Measurements from ENCODE around the gene ALKBH2. TPM values are rescaled to one million over a fixed set of nuclear protein-coding genes. Genes with fewer than 3 reads are reported as not detected.

ALKBH2 gene
- total and polyA plus RNA-seq, 2 of the 8 experiments (the other 6 are each of a cell fraction or from before 2014, with no cell fraction given), result 19.1 to 22.5 TPM

DNA sequence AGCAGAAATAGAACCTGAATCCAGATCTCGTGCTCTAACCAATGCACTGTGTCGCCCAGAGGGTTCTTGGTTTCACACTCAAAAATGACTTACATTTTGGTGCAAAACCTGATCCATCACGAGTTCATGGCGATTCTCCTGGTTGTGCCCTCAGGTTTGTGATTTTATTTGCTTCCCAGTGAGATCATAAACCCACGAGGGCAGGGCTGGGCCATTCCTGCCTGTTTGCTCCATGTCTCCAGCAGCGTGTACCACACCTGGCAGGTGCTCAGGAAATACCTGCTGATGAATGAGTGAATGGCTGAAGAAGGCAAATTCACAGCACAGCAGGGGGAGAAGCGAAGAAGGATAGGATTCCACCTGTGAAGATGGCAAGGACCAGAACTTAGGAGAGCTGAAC is 32.5 kb upstream of the ALKBH2 start:
- H2BK12ac ChIP-seq (ENCODE audit: low read depth, low read length), result no peak overlapping the region
- ChIA-PET POLR2A (ENCODE audit: partially characterized antibody) (no interaction called here), CTCF (ENCODE audit: partially characterized antibody) (no interaction called here)
- H3K27me3 ChIP-seq (replicated peaks in 1 of 4; ENCODE audit: control insufficient read depth in 3 of 4, extremely low read depth in 1 of 4, insufficient read depth in 3 of 4, low read length in 3 of 4), result no peaks in the 10 kb centered on the region
- H2BK120ac ChIP-seq (replicated peaks; ENCODE audit: low read depth, low read length), result no peak overlapping the region
- H2AFZ ChIP-seq (ENCODE audit: low read length), result no peak overlapping the region
- no peak overlapping the region for H4K8ac ChIP-seq (ENCODE audit: extremely low read depth, insufficient read depth, low read length)
- H2BK20ac ChIP-seq (ENCODE audit: low read length), result no peak overlapping the region
- H3K27ac ChIP-seq (ENCODE audit: low read depth, low read length), result no peak overlapping the region
- no peak overlapping the region for H3K23ac ChIP-seq (ENCODE audit: insufficient read length)
- no peak for FAIRE-seq
- H3K79me2 ChIP-seq (ENCODE audit: control insufficient read depth in 1 of 2, insufficient read depth in 2 of 2, low read length in 2 of 2), result no peaks in the 10 kb centered on the region
- H2AK5ac ChIP-seq (ENCODE audit: low read depth, low read length), result no peak overlapping the region
- no peak overlapping the region for H2BK15ac ChIP-seq (ENCODE audit: low read length)
- no peaks in the 10 kb centered on the region for H4K20me1 ChIP-seq (replicated peaks in 1 of 2; ENCODE audit: control insufficient read depth in 1 of 2, insufficient read depth in 2 of 2, low read length in 2 of 2)
- H3K4me2 ChIP-seq (ENCODE audit: insufficient read depth in 1 of 2, low read depth in 2 of 2, low read length in 2 of 2), result no peak overlapping the region
- DNase-seq (ENCODE audit: low read depth in 1 of 2, low spot score in 2 of 2), result no peak
- peaks cover 0 to 3% (median 0%) of the 10 kb centered on the region in 4 experiments; a peak in 1 of 7 replicates for H3K4me1 ChIP-seq (replicated peaks in 1 of 4; ENCODE audit: control insufficient read depth in 3 of 4, insufficient read depth in 4 of 4, low read length in 3 of 4)
- no peaks in the 10 kb centered on the region for H3K23me2 ChIP-seq (ENCODE audit: low read depth, low read length)
- H3K4ac ChIP-seq (replicated peaks; ENCODE audit: insufficient read length, low read depth, low read length), result no peak overlapping the region
- TF ChIP-seq RXRA (IDR thresholded peaks at IDR 0.05; ENCODE audit: insufficient read depth, low read depth, low read length) (no peak), TEAD4 (IDR thresholded peaks at IDR 0.05; ENCODE audit: low read depth, low read length) (no peak), TCF12 (IDR thresholded peaks at IDR 0.05; ENCODE audit: low read depth, low read length) (no peak), BACH1 (IDR thresholded peaks at IDR 0.05; ENCODE audit: low read length) (no peak), POLR2AphosphoS5 (IDR thresholded peaks at IDR 0.05; ENCODE audit: low read depth, low read length) (no peak), EP300 (IDR thresholded peaks at IDR 0.05; ENCODE audit: borderline replicate concordance in 1 of 2, low read depth in 2 of 2, low read length in 2 of 2) (no peak), YY1 (IDR thresholded peaks at IDR 0.05; ENCODE audit: low read depth, low read length) (no peak), HDAC2 (IDR thresholded peaks at IDR 0.05; ENCODE audit: borderline replicate concordance in 1 of 2, low read depth in 2 of 2, low read length in 2 of 2) (no peak), SUZ12 (IDR thresholded peaks at IDR 0.05; ENCODE audit: low read length) (no peak), JUN (IDR thresholded peaks at IDR 0.05; ENCODE audit: low read depth, low read length) (no peak), JUND (IDR thresholded peaks at IDR 0.05; ENCODE audit: low read length) (no peak), CEBPB (IDR thresholded peaks at IDR 0.05; ENCODE audit: low read depth, low read length) (no peak), GABPA (IDR thresholded peaks at IDR 0.05; ENCODE audit: borderline replicate concordance, insufficient read depth, low read length) (no peak), SRF (IDR thresholded peaks at IDR 0.05; ENCODE audit: low read depth, low read length) (no peak), TBP (IDR thresholded peaks at IDR 0.05; ENCODE audit: low read depth, low read length) (no peak), SP4 (IDR thresholded peaks at IDR 0.05; ENCODE audit: low read length) (no peak)
- H2BK5ac ChIP-seq (ENCODE audit: low read depth, low read length), result no peak overlapping the region
- no peak overlapping the region for H3K56ac ChIP-seq (replicated peaks; ENCODE audit: insufficient read length, low read depth, low read length)
- WGBS, 2 experiments (ENCODE audit: extremely low coverage in 1 of 2, insufficient coverage in 1 of 2, insufficient read length in 1 of 2, insufficient replicate concordance in 2 of 2, low coverage in 1 of 2, low lambda C conversion rate in 2 of 2, missing lambda C conversion rate in 1 of 2), result 75% methylated on average over 7 of the region's 7 CpGs; no CpG with 5 or more reads in 1 of the 2 experiments
- H3K4me3 ChIP-seq (ENCODE audit: extremely low read depth in 1 of 4, insufficient read depth in 2 of 4, low read depth in 3 of 4, low read length in 4 of 4), result no peak overlapping the region
- no peak overlapping the region for H3K9ac ChIP-seq (replicated peaks in 1 of 4; ENCODE audit: extremely low read depth in 1 of 4, low read depth in 3 of 4, low read length in 3 of 4)
- H3K79me1 ChIP-seq (ENCODE audit: low read depth, low read length), result no peaks in the 10 kb centered on the region
- H4K5ac ChIP-seq (ENCODE audit: insufficient read length, low read depth, low read length), result no peak overlapping the region
- H3K14ac ChIP-seq (ENCODE audit: insufficient read length), result no peak overlapping the region
- H3K18ac ChIP-seq (ENCODE audit: extremely low read depth, low read length), result no peak overlapping the region
- no peak overlapping the region for H4K91ac ChIP-seq (replicated peaks; ENCODE audit: insufficient read length, low read length)
- H3K9me3 ChIP-seq (ENCODE audit: insufficient read depth in 2 of 2, low read depth in 1 of 2, low read length in 1 of 2), result no peaks in the 10 kb centered on the region
- H3K36me3 ChIP-seq (ENCODE audit: control insufficient read depth in 2 of 4, insufficient read depth in 4 of 4, low read length in 3 of 4), result no peaks in the 10 kb centered on the region

Data from H1 (cell line).